GM12874 (cell line): Measurements from ENCODE around the gene SLC17A8.

Experiments
- CTCF ChIP-seq: IDR thresholded peaks from 2 replicates; pipeline ENCODE4 v1.5.1; 2011; ENCODE audit warnings: low read depth, mild to moderate bottlenecking, control low read depth, low read length, moderate library complexity; ENCODE audit not compliant: insufficient read depth

The SLC17A8 gene

GRCh38 chr12:100388382-100388781 lies 31.5 kb downstream of the SLC17A8 start:
- TF ChIP-seq CTCF: no peak

GRCh38 chr12:100391856-100392255 lies 35.0 kb downstream of the SLC17A8 start:
- 0 out of 2 replicates have a peak, but pooled peaks have one; percentile 4 for TF ChIP-seq CTCF

- TF ChIP-seq CTCF: no peak
These were observed 36.3 kb downstream of the SLC17A8 start for GRCh38 chr12:100393200-100393599.

GRCh38 chr12:100395811-100396210 lies 38.9 kb downstream of the SLC17A8 start:
- TF ChIP-seq CTCF: no peak

GRCh38 chr12:100398307-100398706 lies 41.4 kb downstream of the SLC17A8 start:
- no peak for TF ChIP-seq CTCF

GRCh38 chr12:100399095-100399494 lies 42.2 kb downstream of the SLC17A8 start:
- no peak for TF ChIP-seq CTCF

GRCh38 chr12:100401660-100402059 lies 44.8 kb downstream of the SLC17A8 start:
- no peak for TF ChIP-seq CTCF

- no peak for TF ChIP-seq CTCF
These were observed 45.9 kb downstream of the SLC17A8 start for GRCh38 chr12:100402763-100403162.
